Endodermal cell (in vitro differentiated cells): Measurements from ENCODE around the gene PRUNE1. TPM values are rescaled to one million over a fixed set of nuclear protein-coding genes. Genes with fewer than 3 reads are reported as not detected.

Experiments used
- DNase-seq: peaks from one replicate; pipeline ENCODE4 v3.0.0-alpha.2; 2017
- H3K27ac ChIP-seq: 2 replicates; pipeline ENCODE4 v1.5.1; 2013; ENCODE audit warnings: mild to moderate bottlenecking, low read depth, low read length, moderate library complexity
- H3K27me3 ChIP-seq: 2 replicates; pipeline ENCODE4 v1.6.1; 2013; ENCODE audit warnings: mild to moderate bottlenecking, low read length, moderate library complexity; ENCODE audit not compliant: insufficient read depth, control insufficient read depth, poor library complexity, severe bottlenecking
- H3K36me3 ChIP-seq: 2 replicates; pipeline ENCODE4 v1.7.0; 2013; ENCODE audit warnings: mild to moderate bottlenecking, low read length, moderate library complexity; ENCODE audit not compliant: control insufficient read depth, insufficient read depth
- H3K4me1 ChIP-seq: one replicate; pipeline ENCODE4 v1.7.0; 2013; ENCODE audit warnings: low read length; ENCODE audit not compliant: control insufficient read depth, insufficient read depth
- H3K4me3 ChIP-seq: 2 replicates; pipeline ENCODE4 v1.5.1; 2013; ENCODE audit warnings: mild to moderate bottlenecking, low read length, moderate library complexity
- H3K9ac ChIP-seq: 2 replicates; pipeline ENCODE4 v1.6.1; 2013; ENCODE audit warnings: mild to moderate bottlenecking, low read length, moderate library complexity; ENCODE audit not compliant: poor library complexity, severe bottlenecking; ENCODE audit errors: extremely low read depth
- H3K9me3 ChIP-seq: 2 replicates; pipeline ENCODE4 v1.6.1; 2013; ENCODE audit warnings: mild to moderate bottlenecking, low read length, moderate library complexity; ENCODE audit not compliant: control insufficient read depth
- H3K27ac Mint-ChIP-seq: 2 replicates; pipeline ENCODE4 v1.8.0; 2020; ENCODE audit warnings: mixed read lengths
- H3K27me3 Mint-ChIP-seq: 2 replicates; pipeline ENCODE4 v1.8.0; 2021; ENCODE audit warnings: mild to moderate bottlenecking, mixed read lengths; ENCODE audit not compliant: insufficient read depth
- H3K36me3 Mint-ChIP-seq: 2 replicates; pipeline ENCODE4 v1.8.0; 2020; ENCODE audit warnings: low read depth, mixed read lengths
- H3K4me1 Mint-ChIP-seq: 2 replicates; pipeline ENCODE4 v1.8.0; 2020; ENCODE audit warnings: mixed read lengths
- H3K4me3 Mint-ChIP-seq: 2 replicates; pipeline ENCODE4 v1.8.0; 2020; ENCODE audit warnings: mild to moderate bottlenecking, moderate library complexity, mixed read lengths
- H3K9me3 Mint-ChIP-seq: 2 replicates; pipeline ENCODE4 v1.8.0; 2020; ENCODE audit warnings: mild to moderate bottlenecking, mixed read lengths
- CTCF ChIP-seq: fragments of 200-600 bp; sonication (generic); conservative IDR thresholded peaks from 2 replicates; pipeline ENCODE4 v1.5.0; 2021; ENCODE audit warnings: antibody characterized with exemption, mild to moderate bottlenecking
- WGBS, 2 experiments: methylation state at CpG; one replicate each; pipeline versions ENCODE4 v1.1.5 to v1.1.7; 2013; ENCODE audit warnings: missing lambda C conversion rate in 2 of 2, mixed read lengths in 1 of 2; ENCODE audit not compliant: insufficient coverage in 1 of 2, insufficient read length in 1 of 2; 5-methylcytosine and 5-hydroxymethylcytosine counted together
- total RNA-seq, 2 donors: library from RNA; stranded (reverse); fragmentation: NEBNext Ultra II Directional in 1 of 2; extraction: Animal tissue kit (Norgen Biotek cat#: 25700) in 1 of 2; gene quantifications; 2 replicates in 1 of 2; 3 replicates in 1 of 2; pipeline ENCODE4 v1.2.1, GENCODE V29; 2021

Gene PRUNE1
- total RNA-seq, 2 donors from 2014 or later = 23.8 to 29.3 TPM

- Histone ChIP-seq H3K27ac (no peak overlapping the region), H3K4me3 (no peak overlapping the region), H3K9ac (no peak overlapping the region), H3K9me3 (no peaks in the 10 kb centered on the region), H3K27me3 (no peaks in the 10 kb centered on the region), H3K4me1 (no peaks in the 10 kb centered on the region), H3K36me3 (peaks cover 96% of the 10 kb centered on the region)
- no peak for TF ChIP-seq CTCF
- H3K4me3 Mint-ChIP-seq = no peak overlapping the region
- no peaks in the 10 kb centered on the region for H3K4me1 Mint-ChIP-seq
- H3K36me3 Mint-ChIP-seq = peaks cover 89% of the 10 kb centered on the region
- H3K27me3 Mint-ChIP-seq = no peaks in the 10 kb centered on the region
- H3K27ac Mint-ChIP-seq = peak overlapping the region; percentile 32
- WGBS, 2 experiments = 91 to 95% methylated on average over 8 to 10 of the region's 10 CpGs
- no peak for DNase-seq
- H3K9me3 Mint-ChIP-seq = no peaks in the 10 kb centered on the region
Measured at GRCh38 chr1:150963321-150964163, 44.7 kb upstream of the PRUNE1 start.

- peaks cover 90% of the 10 kb centered on the region for H3K36me3 Mint-ChIP-seq
- peaks cover 96% of the 10 kb centered on the region for H3K36me3 ChIP-seq
- H3K4me1 Mint-ChIP-seq = no peaks in the 10 kb centered on the region
- no peak for TF ChIP-seq CTCF
- no peak overlapping the region for H3K27ac ChIP-seq
- H3K9me3 Mint-ChIP-seq = no peaks in the 10 kb centered on the region
- H3K9ac ChIP-seq = no peak overlapping the region
- H3K4me1 ChIP-seq = no peaks in the 10 kb centered on the region
- no peak overlapping the region for H3K4me3 ChIP-seq
- H3K27ac Mint-ChIP-seq = peak overlapping the region; percentile 32
- no peak overlapping the region for H3K4me3 Mint-ChIP-seq
- no peaks in the 10 kb centered on the region for H3K27me3 ChIP-seq
- H3K27me3 Mint-ChIP-seq = no peaks in the 10 kb centered on the region
- DNase-seq = no peak
- no peaks in the 10 kb centered on the region for H3K9me3 ChIP-seq
- 97 to 100% methylated on average over 3 to 5 of the region's 5 CpGs for WGBS, 2 experiments
Measured at GRCh38 chr1:150964164-150964489, 44.1 kb upstream of the PRUNE1 start.

- 85 to 100% methylated on average over 1 to 4 of the region's 4 CpGs for WGBS, 2 experiments
Measured at GRCh38 chr1:150965605-150966004, 42.6 kb upstream of the PRUNE1 start.

More at GRCh38 chr1:150965605-150966004, 42.6 kb upstream of the PRUNE1 start:
- Histone ChIP-seq H3K27ac (no peak overlapping the region), H3K9ac (no peak overlapping the region), H3K36me3 (peaks cover 82% of the 10 kb centered on the region), H3K4me1 (no peaks in the 10 kb centered on the region), H3K27me3 (no peaks in the 10 kb centered on the region), H3K4me3 (no peak overlapping the region), H3K9me3 (no peaks in the 10 kb centered on the region)
- Mint-ChIP-seq H3K27ac (no peak overlapping the region), H3K27me3 (no peaks in the 10 kb centered on the region), H3K36me3 (peaks cover 78% of the 10 kb centered on the region), H3K9me3 (no peaks in the 10 kb centered on the region), H3K4me1 (peaks cover 6% of the 10 kb centered on the region), H3K4me3 (no peak overlapping the region)
- DNase-seq = no peak
- no peak for TF ChIP-seq CTCF
